HG02798 (cell line): ENCODE measurements around the gene ILF3.

Experiments
- ATAC-seq: cut with Tn5 transposase; IDR thresholded peaks from one replicate; pipeline ENCODE4 v1.9.1; 2021; ENCODE audit warnings: mild to moderate bottlenecking; ENCODE audit not compliant: unreplicated experiment, poor library complexity

The ILF3 gene

GRCh38 chr19:10691883-10692282 lies 37.7 kb downstream of the ILF3 start:
- ATAC-seq = no peak

- ATAC-seq = no peak
These were observed 38.6 kb downstream of the ILF3 start for GRCh38 chr19:10692673-10693264.

- no peak for ATAC-seq
These were observed 40.7 kb downstream of the ILF3 start for GRCh38 chr19:10694706-10695307.

- ATAC-seq = peak; percentile 86
These were observed 41.6 kb downstream of the ILF3 start for GRCh38 chr19:10695401-10696398.

- no peak for ATAC-seq
These were observed 45.6 kb downstream of the ILF3 start for GRCh38 chr19:10699650-10700335.

GRCh38 chr19:10701955-10702525 lies 47.9 kb downstream of the ILF3 start:
- ATAC-seq = peak; percentile 22

GRCh38 chr19:10706990-10707389 lies 52.8 kb downstream of the ILF3 start:
- ATAC-seq = no peak

- no peak for ATAC-seq
These were observed 53.3 kb downstream of the ILF3 start for GRCh38 chr19:10707440-10707839.

GRCh38 chr19:10708291-10708690 lies 54.1 kb downstream of the ILF3 start:
- ATAC-seq = no peak

- no peak for ATAC-seq
These were observed 57.9 kb downstream of the ILF3 start for GRCh38 chr19:10712045-10712444.

GRCh38 chr19:10712754-10713153 lies 58.6 kb downstream of the ILF3 start:
- no peak for ATAC-seq

GRCh38 chr19:10713317-10713716 lies 59.2 kb downstream of the ILF3 start:
- no peak for ATAC-seq

GRCh38 chr19:10717054-10717355 lies 62.9 kb downstream of the ILF3 start:
- no peak for ATAC-seq

GRCh38 chr19:10717356-10718204 lies 63.4 kb downstream of the ILF3 start, which contains the start of gene DNM2:
Gene DNM2, plus strand, starts transcription at chr19:10718079. Its CDS starts 164 bp downstream, at chr19:10718243.
- ATAC-seq = peak; percentile 89

GRCh38 chr19:10718205-10719196 lies 64.4 kb downstream of the ILF3 start:
- peak; percentile 10 for ATAC-seq

- ATAC-seq = no peak
These were observed 65.4 kb downstream of the ILF3 start for GRCh38 chr19:10719466-10719961.

GRCh38 chr19:10720607-10721125 lies 66.5 kb downstream of the ILF3 start:
- ATAC-seq = no peak

GRCh38 chr19:10723591-10723990 lies 69.4 kb downstream of the ILF3 start:
- no peak for ATAC-seq
